Neural progenitor cell (in vitro differentiated cells): ENCODE measurements around the gene H2AZ2.

ENCODE experiments used
- CTCF ChIP-seq: fragments of 200-600 bp; sonication (generic); IDR thresholded peaks from 2 replicates; pipeline ENCODE4 v1.5.1; 2017; ENCODE audit warnings: antibody characterized with exemption, mild to moderate bottlenecking
- EZH2 ChIP-seq: fragments of 200-600 bp; sonication (generic); IDR thresholded peaks from 2 replicates; pipeline ENCODE4 v1.6.1; 2017; ENCODE audit warnings: antibody characterized with exemption, mild to moderate bottlenecking, moderate library complexity
- EZH2phosphoT487 ChIP-seq: fragments of 200-600 bp; sonication (generic); IDR thresholded peaks from 2 replicates; pipeline ENCODE4 v1.6.1; 2017; ENCODE audit warnings: antibody characterized with exemption

GRCh38 chr7:44802418-44803025, 45.4 kb downstream of the H2AZ2 start:
- TF ChIP-seq CTCF, result no peak
- no peak for TF ChIP-seq EZH2
- no peak for TF ChIP-seq EZH2phosphoT487
